Lower leg skin (tissue), 3 donors: Measurements from ENCODE around the gene P2RX6.

Experiments used
- POLR2A ChIP-seq, 2 donors: fragments of 450-650 bp; IDR thresholded peaks; one replicate each; pipeline ENCODE4 v1.6.1; 2016 to 2017; ENCODE audit warnings: antibody characterized with exemption in 2 of 2, mild to moderate bottlenecking in 1 of 2, moderate library complexity in 1 of 2
- TF ChIP-seq, protein P1 (sequence below), 3 donors: fragments of 450-650 bp; IDR thresholded peaks; one replicate each; pipeline ENCODE4 v1.5.1; 2016; ENCODE audit warnings: antibody characterized with exemption in 3 of 3, mild to moderate bottlenecking in 3 of 3, moderate library complexity in 2 of 3

DNA sequence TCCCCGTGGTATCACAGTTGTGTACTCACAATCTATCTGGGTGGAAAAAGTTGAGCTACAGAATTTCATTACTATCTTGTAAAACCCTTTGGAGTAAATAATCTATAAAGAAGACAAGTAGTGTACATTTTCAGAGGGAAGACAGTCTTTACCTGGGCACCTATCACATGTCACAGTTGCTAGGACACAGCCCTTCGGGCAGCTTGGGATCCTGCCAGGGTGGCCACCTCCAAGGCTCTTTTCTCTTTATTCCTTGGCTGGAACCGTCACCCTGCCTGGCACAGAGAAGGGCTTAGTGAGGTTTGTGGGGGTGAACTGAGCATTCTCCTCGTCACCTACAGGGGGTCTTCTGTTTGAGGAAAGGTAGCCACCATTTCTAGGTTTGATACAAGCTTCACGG lies 54.4 kb downstream of the P2RX6 start:
- TF ChIP-seq, protein P1, sequence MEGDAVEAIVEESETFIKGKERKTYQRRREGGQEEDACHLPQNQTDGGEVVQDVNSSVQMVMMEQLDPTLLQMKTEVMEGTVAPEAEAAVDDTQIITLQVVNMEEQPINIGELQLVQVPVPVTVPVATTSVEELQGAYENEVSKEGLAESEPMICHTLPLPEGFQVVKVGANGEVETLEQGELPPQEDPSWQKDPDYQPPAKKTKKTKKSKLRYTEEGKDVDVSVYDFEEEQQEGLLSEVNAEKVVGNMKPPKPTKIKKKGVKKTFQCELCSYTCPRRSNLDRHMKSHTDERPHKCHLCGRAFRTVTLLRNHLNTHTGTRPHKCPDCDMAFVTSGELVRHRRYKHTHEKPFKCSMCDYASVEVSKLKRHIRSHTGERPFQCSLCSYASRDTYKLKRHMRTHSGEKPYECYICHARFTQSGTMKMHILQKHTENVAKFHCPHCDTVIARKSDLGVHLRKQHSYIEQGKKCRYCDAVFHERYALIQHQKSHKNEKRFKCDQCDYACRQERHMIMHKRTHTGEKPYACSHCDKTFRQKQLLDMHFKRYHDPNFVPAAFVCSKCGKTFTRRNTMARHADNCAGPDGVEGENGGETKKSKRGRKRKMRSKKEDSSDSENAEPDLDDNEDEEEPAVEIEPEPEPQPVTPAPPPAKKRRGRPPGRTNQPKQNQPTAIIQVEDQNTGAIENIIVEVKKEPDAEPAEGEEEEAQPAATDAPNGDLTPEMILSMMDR (IDR thresholded peaks at IDR 0.05): no peak
- no peak for TF ChIP-seq POLR2A (IDR thresholded peaks at IDR 0.05)
